ENCODE results near the gene FIS1.
"Not testable (repeated sequence)": the region's sequence is repeated elsewhere in the genome, so short reads cannot be mapped to it uniquely, and the experiment has no call there.

- TF ChIP-seq TEAD4 (IDR thresholded peaks at IDR 0.05; ENCODE audit: borderline replicate concordance, insufficient read depth); CTCF (IDR thresholded peaks at IDR 0.05); POLR2AphosphoS5 (IDR thresholded peaks at IDR 0.05; ENCODE audit: low read depth, low read length); CHD2 (IDR thresholded peaks at IDR 0.05; ENCODE audit: low read length, partially characterized antibody); EZH2phosphoT487 (IDR thresholded peaks at IDR 0.05; ENCODE audit: borderline replicate concordance, low read depth); FOXM1 (IDR thresholded peaks at IDR 0.05; ENCODE audit: low read depth); MXI1 (IDR thresholded peaks at IDR 0.05; ENCODE audit: low read depth, low read length); ELF1 (IDR thresholded peaks at IDR 0.05); RXRA (IDR thresholded peaks at IDR 0.05; ENCODE audit: borderline replicate concordance, low read depth); SMC3 (IDR thresholded peaks at IDR 0.05; ENCODE audit: low read depth, low read length): not testable (repeated sequence)
- TF ChIP-seq, protein P1, sequence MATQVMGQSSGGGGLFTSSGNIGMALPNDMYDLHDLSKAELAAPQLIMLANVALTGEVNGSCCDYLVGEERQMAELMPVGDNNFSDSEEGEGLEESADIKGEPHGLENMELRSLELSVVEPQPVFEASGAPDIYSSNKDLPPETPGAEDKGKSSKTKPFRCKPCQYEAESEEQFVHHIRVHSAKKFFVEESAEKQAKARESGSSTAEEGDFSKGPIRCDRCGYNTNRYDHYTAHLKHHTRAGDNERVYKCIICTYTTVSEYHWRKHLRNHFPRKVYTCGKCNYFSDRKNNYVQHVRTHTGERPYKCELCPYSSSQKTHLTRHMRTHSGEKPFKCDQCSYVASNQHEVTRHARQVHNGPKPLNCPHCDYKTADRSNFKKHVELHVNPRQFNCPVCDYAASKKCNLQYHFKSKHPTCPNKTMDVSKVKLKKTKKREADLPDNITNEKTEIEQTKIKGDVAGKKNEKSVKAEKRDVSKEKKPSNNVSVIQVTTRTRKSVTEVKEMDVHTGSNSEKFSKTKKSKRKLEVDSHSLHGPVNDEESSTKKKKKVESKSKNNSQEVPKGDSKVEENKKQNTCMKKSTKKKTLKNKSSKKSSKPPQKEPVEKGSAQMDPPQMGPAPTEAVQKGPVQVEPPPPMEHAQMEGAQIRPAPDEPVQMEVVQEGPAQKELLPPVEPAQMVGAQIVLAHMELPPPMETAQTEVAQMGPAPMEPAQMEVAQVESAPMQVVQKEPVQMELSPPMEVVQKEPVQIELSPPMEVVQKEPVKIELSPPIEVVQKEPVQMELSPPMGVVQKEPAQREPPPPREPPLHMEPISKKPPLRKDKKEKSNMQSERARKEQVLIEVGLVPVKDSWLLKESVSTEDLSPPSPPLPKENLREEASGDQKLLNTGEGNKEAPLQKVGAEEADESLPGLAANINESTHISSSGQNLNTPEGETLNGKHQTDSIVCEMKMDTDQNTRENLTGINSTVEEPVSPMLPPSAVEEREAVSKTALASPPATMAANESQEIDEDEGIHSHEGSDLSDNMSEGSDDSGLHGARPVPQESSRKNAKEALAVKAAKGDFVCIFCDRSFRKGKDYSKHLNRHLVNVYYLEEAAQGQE (IDR thresholded peaks at IDR 0.05; ENCODE audit: low read depth, low read length) = not testable (repeated sequence)
- TF ChIP-seq, protein P2, sequence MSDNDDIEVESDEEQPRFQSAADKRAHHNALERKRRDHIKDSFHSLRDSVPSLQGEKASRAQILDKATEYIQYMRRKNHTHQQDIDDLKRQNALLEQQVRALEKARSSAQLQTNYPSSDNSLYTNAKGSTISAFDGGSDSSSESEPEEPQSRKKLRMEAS (IDR thresholded peaks at IDR 0.05; ENCODE audit: low read depth) = not testable (repeated sequence)
Observed at GRCh38 chr7:101280912-101281311, 36.0 kb upstream of the FIS1 start.

All from SK-N-SH (cell line).